NCI-H2171 treated with DMSO at 0.1 percent for 48 hours (cell line): Measurements from ENCODE around the gene GGTLC1.
"Not testable (repeated sequence)": the region's sequence is repeated elsewhere in the genome, so short reads cannot be mapped to it uniquely, and the experiment has no call there.

Source experiments
- DNase-seq: peaks from one replicate; lab custom pipeline; 2025; lab: John Stamatoyannopoulos, UW

Gene GGTLC1

DNA sequence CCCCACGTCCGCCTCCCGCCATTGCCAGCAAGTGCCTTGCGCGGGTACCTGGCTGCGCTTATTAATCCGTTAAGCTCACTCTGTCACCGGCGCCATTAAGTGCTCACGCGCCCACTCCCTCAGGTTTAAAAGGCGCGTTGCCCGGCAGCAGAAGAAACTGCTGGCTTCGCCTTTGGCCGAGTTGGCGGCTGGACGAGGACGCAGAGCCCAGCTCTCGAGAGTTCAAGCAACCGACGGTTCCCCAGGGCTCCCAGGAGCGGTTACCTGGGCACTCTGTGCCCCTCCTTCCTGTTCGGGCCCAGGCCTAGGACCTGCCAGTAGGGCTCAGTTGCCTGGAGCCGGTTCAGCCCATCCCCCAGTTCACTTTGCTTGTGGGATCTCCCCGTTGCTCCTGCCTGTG, at the start of gene GGTLC1:
GGTLC1 (minus strand) TSS at position 219 of the 400 bp plus-strand sequence. CDS start 2,168 bp downstream, outside the sequence.
- no peak for DNase-seq

DNA sequence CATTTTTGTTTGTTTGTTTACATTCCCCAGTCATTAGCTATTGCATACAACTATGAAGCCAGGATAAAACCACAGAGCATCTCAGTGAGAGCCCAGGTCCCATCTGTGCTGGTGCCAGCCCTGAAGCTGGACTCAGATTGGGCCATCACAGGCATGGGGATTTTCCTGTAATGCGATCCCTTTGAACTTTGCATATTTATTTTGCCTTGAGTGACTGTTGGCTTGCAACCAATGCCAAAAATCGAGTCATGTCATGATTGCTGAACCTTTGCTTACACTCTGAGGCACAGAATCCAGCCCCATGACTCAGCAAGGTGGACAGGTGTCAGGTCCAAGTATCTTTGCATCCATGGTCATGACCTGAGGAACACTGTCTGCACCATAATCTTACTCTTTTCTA, 46.2 kb upstream of the GGTLC1 start:
- DNase-seq, result peak; percentile 84

DNA sequence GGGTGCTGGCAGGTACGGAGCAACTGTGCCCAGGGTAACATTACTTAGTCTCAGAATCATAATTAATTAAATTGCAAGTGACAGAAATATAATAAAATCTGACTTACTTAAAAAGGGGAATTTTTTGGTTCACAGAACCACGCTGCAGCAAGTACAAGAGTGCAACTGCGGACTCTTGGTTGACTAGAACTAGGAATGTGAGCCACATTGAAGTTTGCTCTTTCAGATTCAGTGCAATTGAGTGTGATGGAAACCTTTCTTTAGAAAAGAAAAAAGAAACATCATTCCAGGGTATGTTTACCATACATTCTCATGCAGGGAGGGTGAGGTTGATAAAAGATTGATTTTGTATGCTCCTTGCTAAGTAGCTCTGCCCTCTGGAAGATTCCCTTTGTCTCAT, 45.0 kb upstream of the GGTLC1 start:
- no peak for DNase-seq

DNA sequence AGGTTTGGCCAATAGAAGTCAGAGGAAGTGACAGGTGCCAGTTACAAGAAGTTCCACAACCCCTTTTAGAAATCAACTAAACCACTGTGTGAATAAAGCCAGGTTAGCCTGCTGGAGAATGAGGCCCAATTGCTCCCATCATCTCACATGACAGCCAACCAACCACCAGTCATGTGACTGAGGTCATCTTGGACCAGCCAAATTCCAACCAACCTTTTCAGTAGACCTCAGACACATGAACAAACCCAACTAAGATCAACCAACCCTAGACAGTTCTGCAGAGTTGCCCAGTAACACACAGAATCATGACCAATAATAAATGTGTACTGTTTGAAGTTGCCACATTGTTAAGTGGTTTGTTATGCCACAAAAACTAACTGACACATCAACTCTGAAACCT, 44.6 kb upstream of the GGTLC1 start:
- DNase-seq, result no peak

DNA sequence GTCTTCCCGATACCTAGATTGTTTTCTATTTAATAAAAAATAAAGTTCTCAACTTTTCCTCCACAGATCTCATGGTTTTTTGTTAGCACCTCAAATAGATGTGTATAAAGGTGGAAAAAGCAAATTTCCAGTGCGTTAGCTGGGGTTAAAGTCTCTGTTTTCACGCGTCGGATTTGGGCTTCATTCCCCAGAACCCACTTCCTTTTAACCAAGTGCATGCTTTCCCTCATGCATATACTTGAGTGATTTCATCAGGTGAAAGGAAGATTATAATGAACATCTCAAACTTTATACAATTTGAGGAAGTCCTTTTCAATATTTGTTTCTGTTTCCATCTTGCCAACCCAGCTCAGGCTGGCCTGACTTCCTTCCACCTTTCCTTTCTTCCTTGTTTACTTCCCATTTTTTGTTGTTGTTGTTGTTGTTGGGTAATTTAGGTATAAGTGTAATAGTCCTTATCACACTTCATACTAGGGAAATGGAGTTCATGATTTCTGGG, 43.9 kb upstream of the GGTLC1 start:
- no peak for DNase-seq

DNA sequence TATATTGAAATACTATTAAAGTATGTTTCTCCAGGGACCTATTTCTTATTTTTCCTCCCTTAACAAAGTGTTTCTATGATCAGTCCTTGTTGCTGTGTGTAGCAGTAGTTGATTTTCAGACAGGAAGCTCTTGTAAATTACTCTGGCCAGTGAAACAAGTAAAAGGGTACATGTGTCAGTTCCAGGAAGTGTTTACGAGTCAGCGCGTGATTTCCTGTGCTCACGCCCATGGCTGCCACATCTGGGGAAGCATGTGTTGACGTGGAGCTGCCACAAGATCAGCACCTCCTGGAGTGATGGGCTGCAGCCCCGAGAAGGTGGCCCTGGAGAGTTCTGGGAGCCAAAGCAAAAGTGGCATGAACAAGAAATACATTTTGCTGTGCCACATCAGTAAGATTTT, 38.6 kb upstream of the GGTLC1 start:
- peak; percentile 13 for DNase-seq

DNA sequence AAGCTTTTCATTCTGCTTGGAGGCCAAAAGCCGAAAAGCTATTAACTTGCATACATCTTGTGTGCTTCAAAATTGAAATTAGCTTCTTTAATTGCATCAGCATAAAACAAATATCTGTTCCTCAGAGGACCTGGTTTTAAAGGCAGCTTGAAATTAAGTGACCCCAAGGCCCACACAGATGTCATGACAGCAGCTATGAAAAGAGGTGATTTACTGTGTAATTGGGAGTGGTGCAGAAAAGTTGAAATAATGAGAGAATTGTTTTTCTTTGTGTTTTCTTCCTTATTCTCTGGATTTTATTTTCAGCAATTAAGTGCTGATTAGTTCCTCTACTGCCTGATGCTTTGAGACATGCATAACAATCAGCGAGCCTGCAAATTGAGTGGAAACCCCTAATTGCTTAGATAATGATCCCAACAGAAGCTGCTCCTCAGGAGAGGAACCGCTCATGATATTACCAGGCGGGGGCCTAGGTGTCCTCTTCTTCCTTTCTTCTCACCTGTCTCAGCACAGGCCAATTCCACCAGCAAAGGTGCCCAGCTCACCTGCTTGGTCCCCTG, 34.1 kb upstream of the GGTLC1 start:
- DNase-seq, result no peak

DNA sequence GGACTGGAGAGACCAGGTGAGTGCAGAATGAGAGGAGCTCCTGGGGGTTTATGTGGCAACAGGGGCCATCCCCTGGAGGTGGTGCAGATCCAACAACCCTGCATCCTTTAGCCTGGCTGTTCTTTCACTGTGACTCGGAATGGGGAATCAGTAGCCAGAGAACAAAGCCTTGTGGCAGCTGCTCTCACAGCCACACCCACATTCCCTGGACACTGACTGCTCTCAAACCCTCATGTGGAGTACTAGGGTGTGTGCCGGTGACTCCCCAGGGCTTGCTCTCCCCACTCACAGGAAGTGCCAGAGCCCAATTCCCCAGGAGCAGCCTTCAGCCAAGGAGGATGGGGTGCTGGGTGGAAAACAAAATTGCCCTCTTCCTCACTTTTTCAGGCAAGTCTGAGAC, 30.2 kb upstream of the GGTLC1 start:
- DNase-seq, result no peak

DNA sequence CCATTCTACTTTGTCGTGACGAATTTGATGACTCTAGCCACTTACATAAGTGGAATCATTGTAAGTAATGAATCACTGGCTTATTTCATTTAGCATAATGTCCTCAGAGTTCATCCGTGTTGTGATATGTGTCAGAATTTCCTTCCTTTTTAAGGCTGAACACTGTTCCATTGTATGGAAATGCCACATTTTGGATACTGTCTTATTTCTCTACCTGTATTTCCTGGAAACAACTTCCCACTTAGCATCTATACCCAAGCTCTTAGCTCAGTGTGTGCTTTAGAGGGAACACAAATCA, 28.8 kb upstream of the GGTLC1 start:
- DNase-seq, result no peak

DNA sequence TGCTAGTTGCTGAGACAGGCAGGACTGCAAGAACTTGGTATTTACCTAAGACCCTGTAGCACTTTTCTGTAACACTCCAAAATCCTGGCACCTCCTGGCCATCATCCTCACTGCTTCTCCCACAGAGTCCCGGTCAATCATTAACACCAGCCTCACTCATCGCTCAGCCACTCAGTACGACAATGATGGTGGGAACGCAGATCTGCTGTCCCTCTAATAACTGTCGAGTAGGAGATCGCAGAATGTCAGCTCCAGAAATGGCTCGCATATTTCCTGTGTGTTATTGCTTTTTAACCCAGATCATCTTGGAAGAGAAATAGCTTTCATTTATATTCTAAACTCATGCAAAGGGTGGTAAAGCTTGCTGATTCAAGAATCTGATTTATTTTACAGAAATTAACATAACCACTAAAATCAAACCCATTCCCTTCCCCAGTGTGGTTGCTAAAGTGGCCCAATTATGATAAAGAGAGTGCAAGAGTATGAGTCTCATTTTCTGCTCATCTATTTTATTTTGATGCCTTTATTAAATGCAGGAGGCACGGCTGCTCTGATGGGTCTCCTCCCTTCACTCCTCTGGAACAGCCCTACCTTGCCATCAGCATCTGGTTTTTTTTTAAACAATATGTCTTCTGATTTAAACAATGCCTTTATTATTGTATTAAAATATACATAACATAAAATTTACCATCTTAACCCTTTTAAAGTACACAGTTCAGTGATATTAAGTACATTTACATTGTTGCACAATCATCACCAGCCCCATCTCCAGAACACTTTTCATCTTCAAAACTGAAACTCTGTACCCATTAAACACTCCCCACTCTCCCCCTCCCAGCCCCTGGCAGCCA, 28.3 kb upstream of the GGTLC1 start:
- DNase-seq, result no peak

DNA sequence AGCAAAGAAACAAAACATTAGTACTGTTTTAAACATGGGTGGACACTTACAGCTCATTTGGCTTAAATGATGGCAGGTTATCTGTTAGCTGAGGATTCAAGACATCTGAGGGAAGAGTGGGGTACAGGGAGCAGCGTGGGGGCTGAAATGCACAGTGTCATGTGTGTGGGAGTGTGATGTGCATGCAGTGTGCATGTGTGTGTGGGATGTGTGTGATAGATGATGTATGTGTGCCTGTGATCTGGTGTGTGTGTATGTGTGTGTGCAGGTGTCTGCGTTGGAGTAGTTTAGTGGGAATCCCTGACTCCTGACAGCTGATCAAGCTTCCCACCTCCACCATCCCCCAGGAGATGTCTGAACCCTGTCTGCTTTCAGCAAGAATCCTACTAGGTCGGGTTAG, 25.4 kb upstream of the GGTLC1 start:
- DNase-seq, result no peak

DNA sequence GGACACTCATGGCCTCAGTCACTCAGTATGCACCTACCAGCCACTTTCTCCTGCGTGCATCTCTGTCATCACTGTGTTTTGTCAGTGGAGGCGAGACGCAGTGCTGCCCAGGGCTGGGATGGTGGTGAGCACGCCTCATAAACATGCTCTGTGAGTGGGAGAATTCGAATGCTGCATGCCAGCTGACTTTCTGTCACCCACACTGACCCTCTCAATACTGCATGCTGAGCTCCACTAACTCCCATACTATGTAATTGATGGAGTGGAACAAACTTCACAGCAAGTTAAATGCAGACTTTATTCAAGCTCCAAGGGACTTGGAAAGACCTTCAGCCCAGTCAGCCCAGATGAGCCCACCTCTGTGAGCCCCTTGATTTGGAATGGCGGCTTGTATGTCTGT, 22.7 kb upstream of the GGTLC1 start:
- no peak for DNase-seq

DNA sequence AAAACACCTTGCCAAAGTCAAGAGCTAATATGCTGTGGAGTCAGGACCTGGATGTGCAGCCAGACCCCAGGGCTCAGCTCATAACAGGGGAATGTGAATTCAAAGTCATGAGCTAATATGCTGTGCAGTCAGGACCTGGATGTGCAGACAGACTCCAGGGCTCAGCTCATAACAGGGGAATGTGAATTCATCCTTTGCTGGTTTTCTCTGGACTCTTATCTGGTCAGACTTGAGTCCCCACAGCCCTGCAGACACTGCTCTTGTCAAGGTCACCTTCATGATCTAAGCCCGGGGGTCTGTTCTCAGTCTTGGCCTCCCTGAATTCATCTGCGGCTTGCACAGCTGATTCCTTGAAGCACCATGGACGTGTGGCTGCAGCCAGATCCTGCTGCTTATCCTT, 19.2 kb upstream of the GGTLC1 start:
- DNase-seq, result no peak

DNA sequence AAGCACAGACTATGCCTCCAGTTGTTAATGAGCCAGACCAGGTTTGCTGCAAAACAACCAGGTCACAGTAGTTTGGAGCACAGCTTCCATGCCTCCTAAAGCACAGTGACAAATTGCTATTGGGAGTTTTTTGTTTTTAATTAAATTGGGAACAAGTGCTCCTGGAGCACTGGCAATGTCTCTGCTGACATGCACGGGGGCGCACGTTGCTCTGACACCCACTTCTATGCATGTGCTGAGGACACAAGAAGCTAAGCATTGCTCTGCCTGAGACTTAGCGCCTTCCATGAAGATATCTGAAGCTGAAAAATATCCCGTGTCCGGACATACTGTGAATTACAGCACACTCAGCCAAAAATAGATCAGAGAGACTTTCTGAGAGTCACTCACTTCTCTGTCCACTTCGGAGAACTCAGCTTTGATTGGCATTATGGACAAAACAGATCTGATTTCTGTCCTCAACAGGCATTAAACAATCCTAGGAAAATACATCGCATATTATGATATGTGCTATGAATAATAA, 18.6 kb upstream of the GGTLC1 start:
- no peak for DNase-seq

DNA sequence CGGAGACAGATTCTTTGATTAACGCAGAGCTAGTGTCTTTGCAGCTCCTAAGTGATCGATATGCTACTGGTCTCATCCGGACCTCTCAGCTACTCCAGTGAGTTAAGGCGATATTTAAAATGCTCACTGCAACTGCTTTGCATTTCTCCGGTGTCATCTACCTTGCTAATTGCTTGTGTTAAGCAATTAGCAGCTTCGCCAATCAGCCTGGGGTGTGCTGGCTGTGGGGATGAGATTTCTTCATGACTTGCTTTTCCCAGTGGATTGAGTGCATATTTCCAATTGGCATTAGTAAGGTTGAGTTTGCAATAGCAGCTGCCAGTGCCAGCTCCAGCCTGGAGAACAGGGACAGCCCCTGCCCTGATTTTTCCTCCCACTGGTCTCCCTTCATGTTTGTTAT, 18.0 kb upstream of the GGTLC1 start:
- DNase-seq, result no peak

DNA sequence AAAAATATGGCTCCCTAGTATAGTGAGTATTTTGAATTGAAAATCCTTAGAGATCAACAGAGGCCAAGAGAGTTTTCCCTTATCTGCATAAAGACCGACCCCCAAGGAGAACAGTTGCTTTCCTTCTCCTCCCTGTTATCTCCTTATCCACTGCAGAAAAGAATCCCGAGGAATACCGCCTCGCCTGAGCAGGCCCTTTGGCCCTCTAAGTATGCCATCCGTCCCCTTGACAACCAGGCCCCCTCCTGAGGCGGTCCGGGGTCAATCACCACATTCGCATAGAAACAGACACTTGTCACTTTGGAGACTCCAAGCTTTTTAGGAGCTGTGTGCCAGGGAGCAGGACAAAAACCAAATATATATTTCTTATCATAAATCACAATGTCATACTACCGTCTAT, 15.9 kb upstream of the GGTLC1 start:
- no peak for DNase-seq

DNA sequence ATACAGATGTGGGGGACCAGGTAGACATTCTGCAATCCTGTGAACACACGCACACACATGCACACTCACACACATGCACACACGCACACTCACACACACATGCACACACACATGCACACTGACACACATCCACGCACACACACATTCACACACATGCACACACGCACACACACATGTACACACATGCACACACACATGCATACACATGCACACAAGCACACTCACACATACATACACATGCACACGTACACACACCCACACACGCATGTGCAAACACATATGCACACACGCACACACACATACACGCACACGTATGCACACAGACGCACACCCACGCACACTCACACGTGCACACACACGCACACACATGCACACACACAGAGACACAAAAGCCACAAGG, 14.3 kb upstream of the GGTLC1 start:
- no peak for DNase-seq

DNA sequence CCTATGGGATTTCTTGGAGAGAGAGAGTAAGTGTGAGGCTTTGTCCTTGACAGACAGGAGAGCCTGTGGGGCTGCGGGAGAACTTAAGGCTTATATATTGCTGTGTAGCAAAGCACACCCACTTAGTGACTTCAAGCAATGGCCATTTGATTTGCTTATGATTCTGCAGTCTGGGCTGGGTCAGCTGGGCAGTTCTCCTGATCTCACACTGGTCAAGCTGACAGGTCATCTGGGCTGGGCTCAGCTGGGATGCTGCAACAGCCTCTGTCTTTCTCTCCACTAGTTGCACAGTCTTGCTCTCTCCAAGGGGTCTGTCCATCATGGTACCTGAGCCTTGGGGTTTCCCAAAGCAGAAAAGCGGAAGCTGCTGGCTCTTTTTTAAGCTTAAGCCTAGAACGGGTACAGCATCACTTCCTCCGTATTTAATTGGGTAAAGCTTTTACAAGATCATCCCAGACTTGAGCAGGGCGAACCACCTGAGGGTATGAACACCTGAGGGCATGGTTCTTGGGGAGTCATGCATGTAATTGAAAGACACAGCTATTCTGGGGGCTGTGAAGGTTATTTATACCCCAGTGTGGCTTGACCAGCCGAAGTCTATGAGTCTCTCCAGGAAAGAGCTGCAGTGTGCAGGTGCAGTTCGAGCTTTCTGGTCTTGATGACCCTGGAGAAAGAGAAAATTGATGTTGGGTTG, 13.3 kb upstream of the GGTLC1 start:
- DNase-seq, result no peak

DNA sequence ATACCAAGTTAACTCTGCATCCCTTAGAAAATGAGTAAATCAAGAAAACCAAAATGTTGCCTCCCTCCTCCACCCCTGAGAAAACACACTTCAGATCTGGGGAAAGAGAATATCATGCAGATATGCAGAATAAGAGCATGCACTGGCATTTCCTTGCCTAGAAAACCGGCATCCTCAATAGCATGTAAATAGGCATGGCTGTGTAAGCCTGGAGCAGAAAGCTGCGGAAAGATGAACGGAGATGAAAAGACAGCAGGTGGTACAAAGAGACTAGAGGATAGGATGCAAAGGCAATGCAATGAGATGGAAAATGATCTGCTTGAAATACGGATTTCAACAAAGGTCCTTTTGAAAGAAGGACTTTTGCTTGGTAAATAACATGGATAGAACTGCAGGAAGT, 10.3 kb upstream of the GGTLC1 start:
- peak; percentile 53 for DNase-seq

DNA sequence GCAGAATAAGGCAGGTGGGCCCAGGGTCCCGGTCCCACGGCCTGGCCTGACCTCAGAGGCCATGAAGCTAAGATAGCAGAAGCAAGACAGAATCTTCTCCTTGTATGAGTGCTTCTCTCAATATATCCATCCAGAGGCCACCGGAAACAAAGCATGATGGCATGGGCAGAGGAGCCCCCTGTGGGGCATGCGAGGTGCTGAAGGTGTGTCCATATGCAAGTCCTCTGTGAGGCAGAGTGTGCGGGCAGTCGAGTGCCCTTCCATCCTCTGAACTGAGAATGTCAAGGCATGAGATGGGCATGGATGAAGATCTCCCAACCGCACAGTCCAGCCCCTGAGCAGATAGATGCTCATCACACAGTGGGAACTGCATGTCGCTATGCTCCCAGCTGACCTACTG, 9.8 kb upstream of the GGTLC1 start:
- no peak for DNase-seq

DNA sequence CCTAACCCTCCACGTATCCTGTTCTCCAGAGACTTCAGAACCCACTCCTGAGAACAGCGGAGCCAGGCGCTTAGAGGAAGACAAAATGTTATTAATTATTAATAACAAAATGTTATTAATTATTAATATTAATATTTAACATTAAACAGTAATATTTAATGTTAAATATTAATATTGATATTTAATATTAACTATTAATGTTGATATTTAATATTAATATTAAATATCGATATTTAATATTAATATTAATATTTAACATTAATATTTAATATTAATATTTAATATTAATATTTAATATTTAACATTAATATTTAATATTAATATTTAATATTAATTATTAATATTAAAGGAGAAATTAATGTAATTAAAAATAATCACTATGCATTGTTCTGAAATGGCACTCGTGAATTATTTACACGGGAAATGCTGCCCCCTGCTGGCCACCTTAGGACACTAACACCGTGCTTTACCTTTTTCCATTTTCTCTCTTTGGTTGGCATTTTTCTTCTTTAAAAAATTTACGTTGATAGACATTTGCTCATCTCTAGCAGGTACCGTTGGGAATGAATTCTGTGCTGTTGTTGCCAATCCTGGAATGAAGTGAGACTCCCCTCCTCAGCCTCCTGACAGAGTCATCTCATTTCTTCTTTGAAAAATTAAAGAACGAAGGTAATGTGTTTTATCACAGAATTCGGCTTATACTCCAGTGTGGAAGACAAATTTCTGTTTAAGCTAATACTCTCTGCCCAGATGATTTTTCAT, 7.5 kb upstream of the GGTLC1 start:
- peak; percentile 57 for DNase-seq

DNA sequence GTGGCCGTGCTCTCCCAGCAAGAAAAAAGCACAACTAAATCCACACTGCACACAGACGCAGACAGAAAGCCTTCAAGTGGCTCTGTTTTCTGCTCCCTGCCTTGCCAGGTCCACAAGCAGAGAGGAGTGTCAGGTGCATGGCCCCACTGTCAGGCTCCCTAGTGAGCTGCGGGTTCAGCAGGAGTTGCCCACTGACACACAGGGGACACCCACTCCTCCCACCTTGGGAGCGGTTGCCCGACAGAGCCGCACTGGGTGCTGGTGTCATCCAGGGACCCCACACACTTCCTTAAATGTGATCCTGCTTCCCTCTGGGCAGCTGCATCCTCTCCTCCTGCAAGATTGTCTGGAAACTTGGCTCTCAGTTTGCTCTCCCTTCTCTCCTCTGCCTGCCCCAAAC, 6.7 kb upstream of the GGTLC1 start:
- DNase-seq, result not testable (repeated sequence)
